H9 (cell line): ENCODE results near the gene CSMD2. TPM values are rescaled to one million over a fixed set of nuclear protein-coding genes. Genes with fewer than 3 reads are reported as not detected.

ENCODE experiments used
- DNase-seq: peaks from one replicate; pipeline ENCODE4 v3.0.0-alpha.2; 2017
- H2AFZ ChIP-seq: one replicate; pipeline ENCODE4 v1.6.1; 2013; ENCODE audit warnings: mild to moderate bottlenecking, low read length, control low read depth, moderate library complexity
- H2AK5ac ChIP-seq: 2 replicates; pipeline ENCODE4 v1.6.1; 2013; ENCODE audit warnings: low read length, control low read depth, mixed read lengths; ENCODE audit not compliant: insufficient read length
- H2BK120ac ChIP-seq: one replicate; pipeline ENCODE4 v1.6.1; 2013; ENCODE audit warnings: low read depth, mild to moderate bottlenecking, low read length, control low read depth, inconsistent platforms; ENCODE audit not compliant: poor library complexity, severe bottlenecking
- H2BK12ac ChIP-seq: 2 replicates; pipeline ENCODE4 v1.6.1; 2013; ENCODE audit warnings: low read length, control low read depth, mixed read lengths, low read depth; ENCODE audit not compliant: insufficient read length
- H2BK15ac ChIP-seq: 2 replicates; pipeline ENCODE4 v1.6.1; 2013; ENCODE audit warnings: low read depth, low read length, control low read depth
- H2BK20ac ChIP-seq: one replicate; pipeline ENCODE4 v1.6.1; 2013; ENCODE audit warnings: low read depth, mild to moderate bottlenecking, low read length, control low read depth, inconsistent platforms; ENCODE audit not compliant: poor library complexity, severe bottlenecking
- H2BK5ac ChIP-seq: 2 replicates; pipeline ENCODE4 v1.6.1; 2013; ENCODE audit warnings: low read length, control low read depth, mixed read lengths; ENCODE audit not compliant: insufficient read length
- H3K14ac ChIP-seq: 2 replicates; pipeline ENCODE4 v1.6.1; 2013; ENCODE audit warnings: low read length, control low read depth; ENCODE audit not compliant: insufficient read depth
- H3K18ac ChIP-seq: 2 replicates; pipeline ENCODE4 v1.6.1; 2013; ENCODE audit warnings: low read depth, mild to moderate bottlenecking, mixed read lengths, low read length, control low read depth; ENCODE audit not compliant: insufficient read length
- H3K23ac ChIP-seq: 2 replicates; pipeline ENCODE4 v1.6.1; 2013; ENCODE audit warnings: low read length, control low read depth, mixed read lengths, low read depth; ENCODE audit not compliant: insufficient read length
- H3K23me2 ChIP-seq: 2 replicates; pipeline ENCODE4 v1.6.1; 2013; ENCODE audit warnings: low read depth, mild to moderate bottlenecking, mixed read lengths, low read length, control low read depth; ENCODE audit not compliant: insufficient read length, poor library complexity, severe bottlenecking
- H3K27ac ChIP-seq: 2 replicates; pipeline ENCODE4 v1.5.1; 2013; ENCODE audit warnings: low read length, control low read depth, mixed read lengths, low read depth; ENCODE audit not compliant: insufficient read length
- H3K27me3 ChIP-seq: 2 replicates; pipeline ENCODE4 v1.6.1; 2013; ENCODE audit warnings: low read length, control low read depth, inconsistent platforms; ENCODE audit not compliant: insufficient read depth
- H3K4ac ChIP-seq: 2 replicates; pipeline ENCODE4 v1.6.1; 2013; ENCODE audit warnings: low read depth, mild to moderate bottlenecking, control low read depth, inconsistent platforms, low read length, moderate library complexity
- H3K4me1 ChIP-seq: 2 replicates; pipeline ENCODE4 v1.6.1; 2013; ENCODE audit warnings: low read length, control low read depth, inconsistent platforms; ENCODE audit not compliant: insufficient read depth
- H3K4me2 ChIP-seq: 2 replicates; pipeline ENCODE4 v1.6.1; 2013; ENCODE audit warnings: low read length, control low read depth, mixed read lengths; ENCODE audit not compliant: insufficient read length, insufficient read depth
- H3K56ac ChIP-seq: 2 replicates; pipeline ENCODE4 v1.6.1; 2013; ENCODE audit warnings: low read depth, mild to moderate bottlenecking, mixed read lengths, low read length, control low read depth; ENCODE audit not compliant: insufficient read length
- H3K79me1 ChIP-seq: 2 replicates; pipeline ENCODE4 v1.6.1; 2013; ENCODE audit warnings: low read depth, mild to moderate bottlenecking, moderate library complexity, low read length, control low read depth, inconsistent platforms; ENCODE audit not compliant: insufficient read depth, poor library complexity, severe bottlenecking
- H3K79me2 ChIP-seq: 2 replicates; pipeline ENCODE4 v1.6.1; 2013; ENCODE audit warnings: low read length, control low read depth, inconsistent platforms; ENCODE audit not compliant: insufficient read depth
- H3K9ac ChIP-seq: 2 replicates; pipeline ENCODE4 v1.6.1; 2013; ENCODE audit warnings: low read length, control low read depth, mixed read lengths; ENCODE audit not compliant: insufficient read length; ENCODE audit errors: extremely low read depth
- H3K9me3 ChIP-seq: one replicate; pipeline ENCODE4 v1.6.1; 2013; ENCODE audit warnings: low read depth, low read length, inconsistent platforms; ENCODE audit not compliant: control insufficient read depth
- H3T11ph ChIP-seq: one replicate; pipeline ENCODE4 v1.6.1; 2013; ENCODE audit warnings: mild to moderate bottlenecking, low read length, control low read depth, inconsistent platforms
- H4K20me1 ChIP-seq: one replicate; pipeline ENCODE4 v1.6.1; 2013; ENCODE audit not compliant: control insufficient read depth, insufficient read length, insufficient read depth
- H4K5ac ChIP-seq: 2 replicates; pipeline ENCODE4 v1.6.1; 2013; ENCODE audit warnings: low read depth, mild to moderate bottlenecking, mixed read lengths, low read length, control low read depth; ENCODE audit not compliant: insufficient read length
- H4K8ac ChIP-seq: replicated peaks from 2 replicates; pipeline ENCODE4 v1.6.1; 2013; ENCODE audit warnings: low read length, control low read depth, mixed read lengths, low read depth; ENCODE audit not compliant: insufficient read length
- H4K91ac ChIP-seq: 2 replicates; pipeline ENCODE4 v1.6.1; 2013; ENCODE audit warnings: low read depth, mild to moderate bottlenecking, moderate library complexity, mixed read lengths, low read length, control low read depth; ENCODE audit not compliant: insufficient read length
- H3K27ac Mint-ChIP-seq, 3 experiments: 2 replicates in 2 of 3; 3 replicates in 1 of 3; pipeline ENCODE4 v1.8.0; 2020 to 2021; ENCODE audit warnings: mixed read lengths in 3 of 3, mild to moderate bottlenecking in 1 of 3, moderate library complexity in 1 of 3
- H3K27me3 Mint-ChIP-seq: 2 replicates; pipeline ENCODE4 v1.8.0; 2021; ENCODE audit warnings: low read depth, mild to moderate bottlenecking, moderate library complexity, mixed read lengths
- H3K36me3 Mint-ChIP-seq, 3 experiments: 2 replicates in 2 of 3; 3 replicates in 1 of 3; pipeline ENCODE4 v1.8.0; 2020 to 2021; ENCODE audit warnings: low read depth in 3 of 3, mixed read lengths in 3 of 3; ENCODE audit not compliant: insufficient read depth in 1 of 3
- H3K4me1 Mint-ChIP-seq, 2 experiments: 2 replicates each; pipeline ENCODE4 v1.8.0; 2020; ENCODE audit warnings: mixed read lengths in 2 of 2
- H3K4me3 Mint-ChIP-seq, 2 experiments: 2 replicates in 1 of 2; 3 replicates in 1 of 2; pipeline ENCODE4 v1.8.0; 2020 to 2021; ENCODE audit warnings: mild to moderate bottlenecking in 2 of 2, mixed read lengths in 2 of 2, moderate library complexity in 1 of 2
- H3K9me3 Mint-ChIP-seq, 2 experiments: 2 replicates in 1 of 2; 3 replicates in 1 of 2; pipeline ENCODE4 v1.8.0; 2020; ENCODE audit warnings: mild to moderate bottlenecking in 2 of 2, mixed read lengths in 2 of 2, moderate library complexity in 1 of 2
- CTCF ChIP-seq: fragments of 200-600 bp; sonication (generic); conservative IDR thresholded peaks from 3 replicates; pipeline ENCODE4 v1.8.0; 2021; ENCODE audit warnings: antibody characterized with exemption, mild to moderate bottlenecking
- WGBS: extraction: QIAGEN DNeasy Blood & Tissue Kit; methylation state at CpG from one replicate; pipeline ENCODE4 v1.1.7; 2013; ENCODE audit warnings: missing lambda C conversion rate, low lambda C conversion rate, mixed read lengths; ENCODE audit not compliant: insufficient read length; ENCODE audit errors: extremely low coverage; 5-methylcytosine and 5-hydroxymethylcytosine counted together
- total RNA-seq: library from RNA; stranded (reverse); gene quantifications from 2 replicates; pipeline ENCODE4 v1.2.1, GENCODE V29; 2021

Gene CSMD2
- total RNA-seq, 1 experiment from 2014 or later = 6.4 TPM

- no peak overlapping the region for H3K18ac ChIP-seq
- H3K27ac Mint-ChIP-seq = no peak overlapping the region
- H4K8ac ChIP-seq = no peak overlapping the region
- DNase-seq = no peak
- H3K27me3 ChIP-seq = no peaks in the 10 kb centered on the region
- H3K23ac ChIP-seq = no peak overlapping the region
- no peak overlapping the region for H4K91ac ChIP-seq
- no peaks in the 10 kb centered on the region; the same call in 1 of the 2 replicates for H3K4me1 ChIP-seq
- H3K27ac ChIP-seq = no peak overlapping the region
- H2BK120ac ChIP-seq = no peak overlapping the region
- H3K9me3 ChIP-seq = no peaks in the 10 kb centered on the region
- H3K23me2 ChIP-seq = no peaks in the 10 kb centered on the region
- H2BK5ac ChIP-seq = no peak overlapping the region
- H3K9me3 Mint-ChIP-seq = no peaks in the 10 kb centered on the region
- H3K56ac ChIP-seq = no peak overlapping the region
- H3K9ac ChIP-seq = no peak overlapping the region
- H2AK5ac ChIP-seq = no peak overlapping the region
- H3T11ph ChIP-seq = no peak overlapping the region
- H3K14ac ChIP-seq = no peak overlapping the region
- H3K4me3 Mint-ChIP-seq = no peak overlapping the region
- TF ChIP-seq CTCF = no peak
- no peaks in the 10 kb centered on the region for H4K20me1 ChIP-seq
- WGBS = no CpG with 5 or more reads among the region's 1 CpG
- H3K79me2 ChIP-seq = no peaks in the 10 kb centered on the region
- H2AFZ ChIP-seq = no peak overlapping the region
- no peak overlapping the region for H4K5ac ChIP-seq
- H2BK15ac ChIP-seq = no peak overlapping the region
- no peaks in the 10 kb centered on the region; the same call in 1 of the 2 replicates for H3K27me3 Mint-ChIP-seq
- H3K36me3 Mint-ChIP-seq = peaks cover 0 to 4% (median 0%) of the 10 kb centered on the region in 3 experiments; a peak in 2 of 7 replicates
- no peaks in the 10 kb centered on the region for H3K79me1 ChIP-seq
- no peak overlapping the region for H3K4me2 ChIP-seq
- H2BK12ac ChIP-seq = no peak overlapping the region
- peaks cover 7 to 8% of the 10 kb centered on the region in 2 experiments for H3K4me1 Mint-ChIP-seq
- H2BK20ac ChIP-seq = no peak overlapping the region
- H3K4ac ChIP-seq = no peak overlapping the region
These were observed 478.0 kb downstream of the CSMD2 start for GRCh38 chr1:33687000-33687399.
